Duodenal mucosa (tissue), 2 donors: ENCODE data around the gene NR2C2.

Source experiments
- H3K27ac ChIP-seq: one replicate; pipeline ENCODE4 v1.7.0; 2013; ENCODE audit warnings: low read depth, low read length
- H3K27me3 ChIP-seq, 2 donors: one replicate each; pipeline ENCODE4 v1.7.0; 2013; ENCODE audit warnings: low read length in 2 of 2, control low read depth in 1 of 2; ENCODE audit not compliant: insufficient read depth in 2 of 2, control insufficient read depth in 1 of 2
- H3K36me3 ChIP-seq, 2 donors: one replicate each; pipeline ENCODE4 v1.7.0; 2013; ENCODE audit warnings: low read length in 2 of 2, control low read depth in 1 of 2; ENCODE audit not compliant: insufficient read depth in 2 of 2, control insufficient read depth in 1 of 2
- H3K4me1 ChIP-seq, 2 donors: one replicate each; pipeline ENCODE4 v1.7.0; 2013; ENCODE audit warnings: low read length in 2 of 2, control low read depth in 1 of 2; ENCODE audit not compliant: insufficient read depth in 2 of 2, control insufficient read depth in 1 of 2
- H3K4me3 ChIP-seq, 2 donors: one replicate each; pipeline ENCODE4 v1.7.0; 2013; ENCODE audit warnings: low read length in 2 of 2, low read depth in 1 of 2
- H3K9ac ChIP-seq, 2 donors: one replicate each; pipeline ENCODE4 v1.7.0; 2013; ENCODE audit warnings: low read length in 2 of 2, low read depth in 1 of 2
- H3K9me3 ChIP-seq, 2 donors: one replicate each; pipeline ENCODE4 v1.7.0; 2013; ENCODE audit warnings: low read length in 2 of 2, control low read depth in 1 of 2; ENCODE audit not compliant: control insufficient read depth in 1 of 2

The NR2C2 gene

GRCh38 chr3:15069441-15069840 is 122.1 kb downstream of the NR2C2 start:
- Histone ChIP-seq H3K36me3 (peaks cover 14 to 31% of the 10 kb centered on the region in 2 donors), H3K27ac (no peak overlapping the region), H3K4me3 (no peak overlapping the region), H3K4me1 (peaks cover 0 to 5% of the 10 kb centered on the region in 2 donors), H3K9ac (no peak overlapping the region), H3K27me3 (no peaks in the 10 kb centered on the region), H3K9me3 (no peaks in the 10 kb centered on the region)

- no peak overlapping the region for H3K27ac ChIP-seq
- H3K36me3 ChIP-seq = peaks cover 30 to 54% of the 10 kb centered on the region in 2 donors
These were observed 124.3 kb downstream of the NR2C2 start for GRCh38 chr3:15071699-15072098.

GRCh38 chr3:15074500-15074899 is 127.1 kb downstream of the NR2C2 start:
- Histone ChIP-seq H3K9me3 (no peaks in the 10 kb centered on the region), H3K27ac (no peak overlapping the region), H3K4me1 (no peaks in the 10 kb centered on the region), H3K9ac (no peak overlapping the region), H3K4me3 (no peak overlapping the region), H3K36me3 (peaks cover 48 to 79% of the 10 kb centered on the region in 2 donors), H3K27me3 (no peaks in the 10 kb centered on the region)

More at GRCh38 chr3:15071699-15072098, 124.3 kb downstream of the NR2C2 start:
- no peaks in the 10 kb centered on the region for H3K9me3 ChIP-seq
- no peak overlapping the region for H3K9ac ChIP-seq
- no peaks in the 10 kb centered on the region for H3K4me1 ChIP-seq
- H3K27me3 ChIP-seq = no peaks in the 10 kb centered on the region
- H3K4me3 ChIP-seq = no peak overlapping the region

- Histone ChIP-seq H3K9ac (no peak overlapping the region), H3K27ac (no peak overlapping the region), H3K36me3 (peaks cover 64 to 95% of the 10 kb centered on the region in 2 donors), H3K9me3 (no peaks in the 10 kb centered on the region), H3K27me3 (no peaks in the 10 kb centered on the region), H3K4me3 (no peak overlapping the region), H3K4me1 (no peaks in the 10 kb centered on the region)
These were observed 131.7 kb downstream of the NR2C2 start for GRCh38 chr3:15079091-15079490.

- Histone ChIP-seq H3K4me1 (no peaks in the 10 kb centered on the region), H3K36me3 (peaks cover 55 to 93% of the 10 kb centered on the region in 2 donors), H3K27me3 (no peaks in the 10 kb centered on the region), H3K27ac (no peak overlapping the region), H3K9ac (no peak overlapping the region), H3K9me3 (no peaks in the 10 kb centered on the region), H3K4me3 (no peak overlapping the region)
These were observed 134.7 kb downstream of the NR2C2 start for GRCh38 chr3:15081960-15082664.

GRCh38 chr3:15083252-15083651 is 135.9 kb downstream of the NR2C2 start:
- no peak overlapping the region for H3K27ac ChIP-seq
- no peak overlapping the region for H3K9ac ChIP-seq
- peaks cover 45 to 82% of the 10 kb centered on the region in 2 donors for H3K36me3 ChIP-seq
- no peaks in the 10 kb centered on the region for H3K9me3 ChIP-seq
- H3K4me1 ChIP-seq = no peaks in the 10 kb centered on the region
- no peak overlapping the region for H3K4me3 ChIP-seq
- H3K27me3 ChIP-seq = no peaks in the 10 kb centered on the region

- Histone ChIP-seq H3K4me3 (no peak overlapping the region), H3K4me1 (no peaks in the 10 kb centered on the region), H3K27ac (no peak overlapping the region), H3K27me3 (no peaks in the 10 kb centered on the region), H3K9ac (no peak overlapping the region), H3K36me3 (peaks cover 33 to 73% of the 10 kb centered on the region in 2 donors), H3K9me3 (no peaks in the 10 kb centered on the region)
These were observed 138.9 kb downstream of the NR2C2 start for GRCh38 chr3:15086263-15086662.

- Histone ChIP-seq H3K9ac (no peak overlapping the region), H3K27ac (no peak overlapping the region), H3K36me3 (peaks cover 33 to 73% of the 10 kb centered on the region in 2 donors), H3K4me3 (no peak overlapping the region), H3K4me1 (no peaks in the 10 kb centered on the region), H3K9me3 (no peaks in the 10 kb centered on the region), H3K27me3 (no peaks in the 10 kb centered on the region)
These were observed 139.3 kb downstream of the NR2C2 start for GRCh38 chr3:15086699-15087098.

- no peaks in the 10 kb centered on the region for H3K27me3 ChIP-seq
- no peak overlapping the region for H3K4me3 ChIP-seq
- no peaks in the 10 kb centered on the region for H3K9me3 ChIP-seq
- no peaks in the 10 kb centered on the region for H3K4me1 ChIP-seq
- no peak overlapping the region for H3K27ac ChIP-seq
- peaks cover 14 to 57% of the 10 kb centered on the region in 2 donors for H3K36me3 ChIP-seq
- no peak overlapping the region for H3K9ac ChIP-seq
These were observed 141.8 kb downstream of the NR2C2 start for GRCh38 chr3:15089201-15089600.

GRCh38 chr3:15091575-15091974 is 144.2 kb downstream of the NR2C2 start:
- Histone ChIP-seq H3K36me3 (peaks cover 15 to 55% of the 10 kb centered on the region in 2 donors), H3K27me3 (no peaks in the 10 kb centered on the region), H3K27ac (no peak overlapping the region), H3K9ac (no peak overlapping the region), H3K4me1 (no peaks in the 10 kb centered on the region), H3K9me3 (no peaks in the 10 kb centered on the region), H3K4me3 (no peak overlapping the region)
